SH-SY5Y (cell line): ENCODE data around the gene FBXL14.

ENCODE experiments used
- GATA2 ChIP-seq: IDR thresholded peaks from 2 replicates; pipeline ENCODE4 v1.6.1; 2011; ENCODE audit warnings: mild to moderate bottlenecking, low read depth, low read length
- GATA3 ChIP-seq: IDR thresholded peaks from 2 replicates; pipeline ENCODE4 v1.6.1; 2011; ENCODE audit warnings: low read depth, mild to moderate bottlenecking, low read length, moderate library complexity

DNA sequence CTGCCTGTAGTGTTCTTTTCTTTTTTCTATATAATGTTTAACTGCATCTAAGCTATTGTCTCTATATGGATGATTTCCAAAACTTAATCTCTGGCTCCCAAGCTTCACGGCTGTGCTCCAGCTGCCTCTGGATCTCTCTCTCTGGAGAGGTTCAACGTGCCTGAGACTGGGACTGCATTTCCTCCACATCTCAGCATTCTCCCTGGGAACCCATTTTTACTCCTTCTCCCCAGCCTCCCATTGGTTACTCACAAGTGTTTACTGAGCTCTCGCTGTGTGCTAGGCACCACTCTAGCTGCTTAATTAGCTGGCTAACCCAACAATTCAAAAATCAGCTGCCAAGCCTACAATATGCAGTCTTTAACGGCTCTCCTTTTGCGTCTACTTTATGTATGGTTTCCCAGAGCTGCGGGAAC lies 34.7 kb downstream of the FBXL14 start:
- no peak for TF ChIP-seq GATA2
- TF ChIP-seq GATA3, result no peak
